ENCODE results near the gene JUN. TPM values are rescaled to one million over a fixed set of nuclear protein-coding genes. Genes with fewer than 3 reads are reported as not detected.

JUN gene
- polyA plus RNA-seq, 1 donor (not counting 4 experiments of a cell fraction or from before 2014, with no cell fraction given), result 70.1 TPM

GRCh38 chr1:58754073-58754613, 29.7 kb downstream of the JUN start:
- Histone ChIP-seq H3K9me3 (ENCODE audit: control insufficient read depth, low read depth, low read length) (no peaks in the 10 kb centered on the region), H2AFZ (ENCODE audit: control insufficient read depth, low read length) (no peak overlapping the region), H3K79me2 (ENCODE audit: control insufficient read depth, insufficient read depth, low read length) (no peaks in the 10 kb centered on the region), H3K4me1 (ENCODE audit: control insufficient read depth, extremely low read depth, insufficient read depth, low read length) (peaks cover 51% of the 10 kb centered on the region), H3K4me2 (ENCODE audit: control insufficient read depth, extremely low read depth, insufficient read depth, low read depth, low read length) (no peak overlapping the region), H3K9me1 (ENCODE audit: control insufficient read depth, extremely low read depth, insufficient read depth, low read length) (no peaks in the 10 kb centered on the region), H3K4me3 (ENCODE audit: control insufficient read depth in 2 of 3, extremely low read depth in 1 of 3, insufficient read depth in 2 of 3, low read depth in 1 of 3, low read length in 3 of 3) (no peak overlapping the region), H3K9ac (ENCODE audit: control insufficient read depth, extremely low read depth, insufficient read depth, low read length) (no peak overlapping the region), H3K27ac (ENCODE audit: control insufficient read depth, insufficient read depth, low read length) (peak overlapping the region; percentile 70), H3K27me3 (ENCODE audit: control insufficient read depth, extremely low read depth, insufficient read depth, low read length) (no peaks in the 10 kb centered on the region), H4K20me1 (ENCODE audit: control insufficient read depth, extremely low read depth, insufficient read depth, low read length) (no peaks in the 10 kb centered on the region), H3K36me3 (ENCODE audit: control insufficient read depth in 2 of 2, extremely low read depth in 1 of 2, insufficient read depth in 2 of 2, low read length in 2 of 2) (no peaks in the 10 kb centered on the region)
- peak; percentile 44 for FAIRE-seq
- dilution Hi-C loops (cut with MboI; ENCODE audit: extremely low pct_ligation_motif_present, low sequenced_read_pairs), result no loop called here
- TF ChIP-seq CTCF (optimal IDR thresholded peaks at IDR 0.05 in 1 of 3, IDR thresholded peaks at IDR 0.05 in 1 of 3, conservative IDR thresholded peaks at IDR 0.05 in 1 of 3; ENCODE audit: extremely low read depth in 1 of 3, insufficient read depth in 2 of 3, low read length in 3 of 3), result no peak
- no peak for TF ChIP-seq EZH2 (IDR thresholded peaks at IDR 0.05; ENCODE audit: low read length)
- no peak for DNase-seq (ENCODE audit: low read depth, low spot score)

GRCh38 chr1:58753431-58753866, 30.4 kb downstream of the JUN start:
- DNase-seq (ENCODE audit: low read depth, low spot score) (no peak), FAIRE-seq (no peak)
- Histone ChIP-seq H3K9ac (ENCODE audit: control insufficient read depth, extremely low read depth, insufficient read depth, low read length) (no peak overlapping the region), H4K20me1 (ENCODE audit: control insufficient read depth, extremely low read depth, insufficient read depth, low read length) (no peaks in the 10 kb centered on the region), H3K79me2 (ENCODE audit: control insufficient read depth, insufficient read depth, low read length) (no peaks in the 10 kb centered on the region), H3K4me2 (ENCODE audit: control insufficient read depth, extremely low read depth, insufficient read depth, low read depth, low read length) (peak overlapping the region; percentile 39), H3K9me1 (ENCODE audit: control insufficient read depth, extremely low read depth, insufficient read depth, low read length) (no peaks in the 10 kb centered on the region), H3K9me3 (ENCODE audit: control insufficient read depth, low read depth, low read length) (no peaks in the 10 kb centered on the region), H3K36me3 (ENCODE audit: control insufficient read depth in 2 of 2, extremely low read depth in 1 of 2, insufficient read depth in 2 of 2, low read length in 2 of 2) (no peaks in the 10 kb centered on the region), H3K4me3 (ENCODE audit: control insufficient read depth in 2 of 3, extremely low read depth in 1 of 3, insufficient read depth in 2 of 3, low read depth in 1 of 3, low read length in 3 of 3) (no peak overlapping the region), H3K27me3 (ENCODE audit: control insufficient read depth, extremely low read depth, insufficient read depth, low read length) (no peaks in the 10 kb centered on the region), H3K4me1 (ENCODE audit: control insufficient read depth, extremely low read depth, insufficient read depth, low read length) (peaks cover 51% of the 10 kb centered on the region), H3K27ac (ENCODE audit: control insufficient read depth, insufficient read depth, low read length) (peak overlapping the region; percentile 31), H2AFZ (ENCODE audit: control insufficient read depth, low read length) (peak overlapping the region; percentile 4)
- dilution Hi-C loops (cut with MboI; ENCODE audit: extremely low pct_ligation_motif_present, low sequenced_read_pairs), result no loop called here
- TF ChIP-seq EZH2 (IDR thresholded peaks at IDR 0.05; ENCODE audit: low read length), result no peak
- no peak for TF ChIP-seq CTCF (optimal IDR thresholded peaks at IDR 0.05 in 1 of 3, IDR thresholded peaks at IDR 0.05 in 1 of 3, conservative IDR thresholded peaks at IDR 0.05 in 1 of 3; ENCODE audit: extremely low read depth in 1 of 3, insufficient read depth in 2 of 3, low read length in 3 of 3)
